ENCODE data around the gene MYO1E.

MYO1E gene

DNA sequence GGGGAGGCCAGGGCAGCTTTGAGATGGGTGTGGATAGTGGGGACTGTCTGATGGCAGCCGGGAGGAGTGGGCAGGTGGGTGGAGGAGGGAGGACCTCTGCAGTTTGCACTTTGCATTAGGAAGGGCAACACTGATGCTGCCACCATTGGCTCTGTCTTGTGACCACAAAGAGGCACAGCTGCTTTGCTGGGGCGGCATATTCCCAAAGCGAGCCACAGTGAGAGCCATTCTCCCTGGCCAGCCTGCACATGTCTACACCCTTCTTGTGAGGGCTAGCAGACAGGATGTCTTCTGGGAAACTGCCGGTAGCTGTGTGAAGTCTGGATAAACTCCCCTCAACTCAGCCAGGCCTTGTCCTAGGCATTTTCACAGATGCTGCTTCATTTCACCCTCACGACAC, 229.4 kb downstream of the MYO1E start:
- ChIA-PET POLR2A (no interaction called here), CTCF (interaction anchor here (0.6 kb wide), 1 partner anchor 231 kb away, joined by 4 read pairs; no protein-coding TSS in a partner anchor)
- TF ChIP-seq SUZ12 (IDR thresholded peaks at IDR 0.05) = no peak
- TF ChIP-seq, protein P1, sequence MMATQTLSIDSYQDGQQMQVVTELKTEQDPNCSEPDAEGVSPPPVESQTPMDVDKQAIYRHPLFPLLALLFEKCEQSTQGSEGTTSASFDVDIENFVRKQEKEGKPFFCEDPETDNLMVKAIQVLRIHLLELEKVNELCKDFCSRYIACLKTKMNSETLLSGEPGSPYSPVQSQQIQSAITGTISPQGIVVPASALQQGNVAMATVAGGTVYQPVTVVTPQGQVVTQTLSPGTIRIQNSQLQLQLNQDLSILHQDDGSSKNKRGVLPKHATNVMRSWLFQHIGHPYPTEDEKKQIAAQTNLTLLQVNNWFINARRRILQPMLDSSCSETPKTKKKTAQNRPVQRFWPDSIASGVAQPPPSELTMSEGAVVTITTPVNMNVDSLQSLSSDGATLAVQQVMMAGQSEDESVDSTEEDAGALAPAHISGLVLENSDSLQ (IDR thresholded peaks at IDR 0.05) = no peak
- no peak for DNase-seq (ENCODE audit: extremely low spot score)

DNA sequence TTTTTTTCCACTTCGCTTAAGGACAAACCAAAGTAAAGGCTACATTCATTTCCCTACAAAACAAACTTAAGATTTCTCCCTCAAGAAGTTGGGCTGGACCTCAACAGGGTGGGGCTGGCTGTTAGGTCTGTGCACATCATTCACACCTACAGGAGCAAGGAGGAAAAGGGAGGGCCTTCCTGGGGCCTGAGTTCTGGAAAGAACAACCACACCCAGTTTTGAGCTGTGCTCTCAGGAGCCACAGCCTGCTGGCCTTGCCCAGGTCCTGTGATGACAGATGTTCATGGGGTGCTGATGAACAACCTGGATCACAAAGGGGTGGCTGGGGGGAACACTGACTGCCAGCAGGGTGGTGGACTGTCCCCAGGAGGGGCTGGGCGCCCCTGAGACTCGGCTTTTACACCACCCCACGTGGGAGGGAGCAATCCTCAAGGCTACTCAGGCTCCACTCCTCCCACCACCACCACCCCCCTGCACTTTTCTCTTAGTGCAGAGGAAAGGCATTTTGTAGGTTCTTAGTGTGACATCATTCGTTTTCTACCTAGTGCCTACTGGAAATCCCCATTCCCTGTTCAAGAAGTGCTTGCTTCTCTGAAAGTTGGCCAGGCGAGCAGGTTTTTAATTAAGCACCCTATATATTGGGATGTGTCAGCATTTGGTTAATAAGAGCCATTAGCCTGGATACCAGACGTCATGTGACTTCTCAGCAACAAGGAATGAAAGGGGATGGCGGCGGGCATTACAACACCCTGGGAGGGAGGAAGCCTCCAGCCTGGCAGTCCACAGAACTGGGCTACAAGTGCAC, 232.0 kb downstream of the MYO1E start:
- DNase-seq (ENCODE audit: extremely low spot score) = no peak
- ChIA-PET POLR2A (no interaction called here), CTCF (no interaction called here)
- TF ChIP-seq FOXA1 (IDR thresholded peaks at IDR 0.05) (no peak), TARDBP (IDR thresholded peaks at IDR 0.05) (no peak)

DNA sequence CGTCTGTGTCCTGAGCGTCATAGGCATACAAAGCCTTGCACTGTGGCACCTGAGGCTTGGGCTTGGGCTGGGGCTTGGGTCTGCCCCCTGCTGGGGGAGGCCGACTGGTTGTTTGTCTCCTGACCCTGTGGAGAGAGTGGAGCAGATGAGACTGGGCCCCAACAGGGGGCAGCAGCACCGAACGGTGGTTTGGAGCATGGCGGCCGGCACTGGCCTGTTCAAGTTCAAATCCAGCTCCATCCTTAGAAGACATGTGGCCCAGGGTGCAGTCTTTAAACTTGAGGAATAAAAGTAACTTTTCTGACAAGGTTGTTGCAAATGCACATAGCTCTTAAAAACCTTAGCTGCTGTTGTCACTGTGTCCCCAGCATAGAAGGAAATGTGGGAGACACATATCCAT, 234.4 kb downstream of the MYO1E start:
- peak; percentile 62 for DNase-seq (ENCODE audit: extremely low spot score)
- TF ChIP-seq ZNF384 (IDR thresholded peaks at IDR 0.05) (no peak), L3MBTL2 (conservative IDR thresholded peaks at IDR 0.05) (no peak), FOXM1 (IDR thresholded peaks at IDR 0.05; ENCODE audit: borderline replicate concordance) (no peak), TARDBP (IDR thresholded peaks at IDR 0.05) (no peak), BHLHE40 (IDR thresholded peaks at IDR 0.05; ENCODE audit: borderline replicate concordance) (no peak), NFRKB (IDR thresholded peaks at IDR 0.05) (no peak), FOXA1 (IDR thresholded peaks at IDR 0.05) (no peak), FOXK2 (IDR thresholded peaks at IDR 0.05) (no peak), SP1 (IDR thresholded peaks at IDR 0.05) (no peak), LEF1 (IDR thresholded peaks at IDR 0.05; ENCODE audit: borderline replicate concordance) (no peak), ELF4 (IDR thresholded peaks at IDR 0.05) (no peak), SUZ12 (IDR thresholded peaks at IDR 0.05) (no peak), CTBP1 (IDR thresholded peaks at IDR 0.05; ENCODE audit: borderline replicate concordance) (no peak), HDGF (IDR thresholded peaks at IDR 0.05; ENCODE audit: borderline replicate concordance) (no peak), ARNT (IDR thresholded peaks at IDR 0.05) (no peak)
- TF ChIP-seq, protein P1 (IDR thresholded peaks at IDR 0.05) = no peak
- CTCF ChIA-PET = interaction anchor here (0.6 kb wide), 1 partner anchor 390 kb away, joined by 3 read pairs; no protein-coding TSS in a partner anchor
- POLR2A ChIA-PET = no interaction called here

DNA sequence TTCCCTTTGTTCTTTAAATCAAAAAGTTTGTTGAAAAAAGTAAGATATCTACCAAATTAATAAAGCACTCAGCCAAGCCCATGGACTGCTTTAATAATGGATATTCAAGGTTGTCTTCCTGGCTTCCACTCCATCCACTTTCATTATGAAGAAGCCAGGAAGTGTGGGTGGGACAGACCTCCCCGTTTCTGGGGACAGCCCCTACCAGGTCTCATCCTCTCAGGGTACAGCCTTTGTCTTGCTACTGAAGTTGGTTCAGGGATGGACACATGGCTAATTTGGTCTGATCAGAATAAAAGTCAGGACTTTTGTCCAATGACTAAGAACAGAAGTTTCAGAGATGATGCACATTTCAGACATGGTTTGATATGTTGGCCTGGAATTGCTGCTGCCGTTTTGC, 235.1 kb downstream of the MYO1E start:
- CTCF ChIA-PET = interaction anchor here (0.6 kb wide), 1 partner anchor 391 kb away, joined by 3 read pairs; no protein-coding TSS in a partner anchor
- DNase-seq (ENCODE audit: extremely low spot score) = no peak
- POLR2A ChIA-PET = no interaction called here
- TF ChIP-seq, protein P1 (IDR thresholded peaks at IDR 0.05) = no peak
- TF ChIP-seq LEF1 (IDR thresholded peaks at IDR 0.05; ENCODE audit: borderline replicate concordance) (no peak), FOXM1 (IDR thresholded peaks at IDR 0.05; ENCODE audit: borderline replicate concordance) (no peak), SUZ12 (IDR thresholded peaks at IDR 0.05) (no peak), TARDBP (IDR thresholded peaks at IDR 0.05) (no peak), SP1 (IDR thresholded peaks at IDR 0.05) (no peak), NFRKB (IDR thresholded peaks at IDR 0.05) (no peak), ARNT (IDR thresholded peaks at IDR 0.05) (no peak), ELF4 (IDR thresholded peaks at IDR 0.05) (no peak), FOXK2 (IDR thresholded peaks at IDR 0.05) (no peak), BHLHE40 (IDR thresholded peaks at IDR 0.05; ENCODE audit: borderline replicate concordance) (no peak), ZNF384 (IDR thresholded peaks at IDR 0.05) (no peak), L3MBTL2 (conservative IDR thresholded peaks at IDR 0.05) (no peak)

DNA sequence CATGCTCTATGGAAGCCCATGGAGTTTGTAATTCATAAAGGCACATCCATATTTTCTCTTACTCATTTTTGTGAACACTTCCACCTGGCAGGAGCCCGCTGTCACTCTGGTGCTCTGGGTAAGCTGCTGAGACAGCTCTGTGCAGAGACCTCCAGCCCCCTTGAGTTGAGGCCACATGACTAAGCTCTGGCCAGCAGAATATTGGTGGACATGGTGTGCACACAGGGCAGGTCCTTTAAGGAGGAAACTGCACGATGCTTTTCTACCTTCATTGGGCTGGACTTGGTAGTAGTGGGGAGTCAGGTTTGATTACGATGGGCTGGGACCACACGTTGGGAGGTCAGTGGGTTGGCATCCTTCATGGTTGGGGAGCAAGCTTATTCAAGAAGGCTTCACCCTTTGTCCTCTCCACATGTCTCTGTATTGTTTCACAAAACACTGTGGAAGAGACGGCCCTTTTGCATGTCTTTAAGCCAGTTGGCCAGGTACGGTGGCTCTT, 238.7 kb downstream of the MYO1E start:
- ChIA-PET CTCF (no interaction called here), POLR2A (no interaction called here)

DNA sequence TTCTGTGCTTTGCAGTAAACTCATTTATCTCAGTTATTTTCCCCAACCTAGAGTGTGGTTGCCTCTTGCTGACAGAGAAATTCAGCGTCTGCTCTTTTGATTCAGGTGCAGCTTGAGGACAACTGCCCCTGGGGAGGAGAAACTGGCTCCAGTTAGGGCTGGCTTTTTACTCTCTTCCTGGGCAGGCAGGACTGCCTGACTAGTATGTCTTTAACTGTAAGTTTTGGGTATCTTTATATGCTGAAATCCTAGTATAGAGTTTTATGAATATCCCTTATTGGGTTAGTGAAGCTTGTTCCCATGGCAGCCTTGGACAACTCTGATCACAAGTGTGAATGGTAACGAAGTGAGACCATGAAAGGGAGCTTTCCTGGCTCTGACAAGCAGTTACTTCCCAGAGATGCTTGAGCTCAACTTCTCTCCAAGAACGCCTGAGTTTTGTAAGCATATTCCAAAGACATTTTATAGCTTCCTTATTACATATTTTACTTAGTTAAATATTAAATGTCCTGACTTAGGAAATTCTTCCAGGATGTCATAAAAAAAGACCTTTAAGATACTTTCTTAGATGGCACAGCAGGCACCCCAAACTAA, 240.6 kb downstream of the MYO1E start:
- TF ChIP-seq ARNT (IDR thresholded peaks at IDR 0.05) (no peak), L3MBTL2 (conservative IDR thresholded peaks at IDR 0.05) (no peak), CTBP1 (IDR thresholded peaks at IDR 0.05; ENCODE audit: borderline replicate concordance) (no peak), FOXK2 (IDR thresholded peaks at IDR 0.05) (no peak), TARDBP (IDR thresholded peaks at IDR 0.05) (no peak), FOXA1 (IDR thresholded peaks at IDR 0.05) (no peak), SP1 (IDR thresholded peaks at IDR 0.05) (no peak), ZNF384 (IDR thresholded peaks at IDR 0.05) (no peak), NFRKB (IDR thresholded peaks at IDR 0.05) (no peak), SUZ12 (IDR thresholded peaks at IDR 0.05) (no peak), LEF1 (IDR thresholded peaks at IDR 0.05; ENCODE audit: borderline replicate concordance) (no peak), HDGF (IDR thresholded peaks at IDR 0.05; ENCODE audit: borderline replicate concordance) (no peak), BHLHE40 (IDR thresholded peaks at IDR 0.05; ENCODE audit: borderline replicate concordance) (no peak)
- TF ChIP-seq, protein P1 (IDR thresholded peaks at IDR 0.05) = no peak
- DNase-seq (ENCODE audit: extremely low spot score) = no peak
- ChIA-PET POLR2A (no interaction called here), CTCF (no interaction called here)

More for the DNA sequence above, 238.7 kb downstream of the MYO1E start:
- DNase-seq (ENCODE audit: extremely low spot score) = no peak
- no peak for TF ChIP-seq L3MBTL2 (conservative IDR thresholded peaks at IDR 0.05)
- no peak for TF ChIP-seq ELF4 (IDR thresholded peaks at IDR 0.05)
- no peak for TF ChIP-seq SP1 (IDR thresholded peaks at IDR 0.05)
- no peak for TF ChIP-seq CTBP1 (IDR thresholded peaks at IDR 0.05; ENCODE audit: borderline replicate concordance)
- no peak for TF ChIP-seq SUZ12 (IDR thresholded peaks at IDR 0.05)
- no peak for TF ChIP-seq FOXA1 (IDR thresholded peaks at IDR 0.05)
- no peak for TF ChIP-seq HDGF (IDR thresholded peaks at IDR 0.05; ENCODE audit: borderline replicate concordance)
- TF ChIP-seq TARDBP (IDR thresholded peaks at IDR 0.05) = no peak

Measured in HEK293T (cell line).